Tibial nerve (tissue), 4 donors: Measurements from ENCODE around the gene ZNF674. TPM values are rescaled to one million over a fixed set of nuclear protein-coding genes. Genes with fewer than 3 reads are reported as not detected.

Experiments used
- DNase-seq, 2 donors: peaks; one replicate each; pipeline ENCODE4 v3.0.0-alpha.2; 2019; ENCODE audit warnings: low spot score in 2 of 2
- H3K27ac ChIP-seq, 4 donors: fragments of 200-600 bp; sonication (generic) in 3 of 4; one replicate each; pipeline ENCODE4 v1.5.1; 2017 to 2019; ENCODE audit warnings: mild to moderate bottlenecking in 1 of 4
- H3K27me3 ChIP-seq, 2 donors: fragments of 200-600 bp; sonication (generic) in 1 of 2; one replicate each; pipeline versions ENCODE4 v1.5.1 to v1.6.0; 2017 to 2019
- H3K36me3 ChIP-seq, 3 donors: fragments of 200-600 bp; sonication (generic); one replicate each; pipeline ENCODE4 v1.5.1; 2018 to 2019
- H3K4me1 ChIP-seq, 4 donors: fragments of 200-600 bp; sonication (generic) in 3 of 4; one replicate each; pipeline ENCODE4 v1.5.1; 2017 to 2019
- H3K4me3 ChIP-seq, 4 donors: fragments of 200-600 bp; sonication (generic) in 3 of 4; one replicate each; pipeline ENCODE4 v1.5.1; 2017 to 2019; ENCODE audit warnings: mild to moderate bottlenecking in 1 of 4, moderate library complexity in 1 of 4
- H3K9me3 ChIP-seq, 4 donors: fragments of 200-600 bp; sonication (generic) in 3 of 4; one replicate each; pipeline ENCODE4 v1.5.1; 2017 to 2019
- CTCF ChIP-seq, 5 experiments: fragments of 200-600 bp in 3 of 5; fragments of 450-650 bp in 2 of 5; sonication (generic) in 3 of 5; IDR thresholded peaks; one replicate each; pipeline ENCODE4 v1.5.1; 2016 to 2019; ENCODE audit warnings: antibody characterized with exemption in 5 of 5, mild to moderate bottlenecking in 3 of 5, moderate library complexity in 2 of 5
- EP300 ChIP-seq, 2 donors: sonication (generic); formaldehyde crosslinking; IDR thresholded peaks; one replicate each; pipeline ENCODE4 v1.6.1; 2017; ENCODE audit warnings: antibody characterized with exemption in 2 of 2, mild to moderate bottlenecking in 1 of 2
- POLR2A ChIP-seq, 2 donors: fragments of 450-650 bp; IDR thresholded peaks; one replicate each; pipeline ENCODE4 v1.6.1; 2017; ENCODE audit warnings: antibody characterized with exemption in 2 of 2, mild to moderate bottlenecking in 2 of 2, moderate library complexity in 2 of 2
- WGBS, 2 donors: methylation state at CpG; one replicate each; pipeline ENCODE4 v1.1.5; 2018; 5-methylcytosine and 5-hydroxymethylcytosine counted together
- total RNA-seq, 4 donors: library from RNA; depleted of rRNA; stranded (reverse); fragments of >200 nt; gene quantifications; one replicate each; pipeline ENCODE4 v1.1.0, GENCODE V29; 2016

ZNF674 gene
- total RNA-seq = 10 to 100 TPM in 1 of 4 donors, 1 to 10 TPM in 3; 3.1 to 16.2 (median 4.6) TPM

- H3K27ac ChIP-seq = peak within 1 kb of the TSS; percentile 79 to 91 (median 82)
Measured at GRCh38 chrX:46545111-46546005, at the start of gene ZNF674. TSS of gene ZNF674 (minus strand) at chrX:46545421. CDS start at chrX:46542087, 3,334 bp downstream.

GRCh38 chrX:46589977-46590723 lies 44.9 kb upstream of the ZNF674 start:
- 74 to 92% methylated on average over 7 of the region's 7 CpGs for WGBS, 2 donors
- no peak overlapping the region for H3K4me3 ChIP-seq
- H3K36me3 ChIP-seq = no peaks in the 10 kb centered on the region
- no peak overlapping the region for H3K27ac ChIP-seq
- H3K27me3 ChIP-seq = no peaks in the 10 kb centered on the region
- no peaks in the 10 kb centered on the region for H3K9me3 ChIP-seq
- DNase-seq = no peak
- TF ChIP-seq CTCF (IDR thresholded peaks at IDR 0.05) = no peak
- H3K4me1 ChIP-seq = peaks cover 0 to 22% (median 0%) of the 10 kb centered on the region in 4 donors

More at GRCh38 chrX:46545111-46546005, at the start of gene ZNF674:
- Histone ChIP-seq H3K4me1 (peaks cover 0 to 29% (median 10%) of the 10 kb centered on the region in 4 donors), H3K27me3 (no peaks in the 10 kb centered on the region), H3K36me3 (no peaks in the 10 kb centered on the region), H3K9me3 (no peaks in the 10 kb centered on the region), H3K4me3 (peak within 1 kb of the TSS; percentile 44 to 78 (median 61))
- peak; percentile 78 to 83 for DNase-seq
- TF ChIP-seq POLR2A (IDR thresholded peaks at IDR 0.05) (peak; percentile 50 to 67), CTCF (IDR thresholded peaks at IDR 0.05) (peak; percentile 22 to 60 (median 31)), EP300 (IDR thresholded peaks at IDR 0.05) (peak; percentile 34 to 92)
- 0 to 45% methylated on average over 26 to 57 of the region's 57 CpGs for WGBS, 2 donors

- WGBS, 2 donors = 12 to 43% methylated on average over 3 to 4 of the region's 4 CpGs
- Histone ChIP-seq H3K9me3 (no peaks in the 10 kb centered on the region), H3K4me3 (no peak overlapping the region), H3K4me1 (peaks cover 0 to 27% (median 0%) of the 10 kb centered on the region in 4 donors), H3K27ac (peak overlapping the region in 3 of 4 donors; percentile 34 to 49 (median 44)), H3K27me3 (no peaks in the 10 kb centered on the region), H3K36me3 (no peaks in the 10 kb centered on the region)
- TF ChIP-seq EP300 (IDR thresholded peaks at IDR 0.05) = peak in 1 of 2 donors; percentile 27
- no peak for TF ChIP-seq CTCF (IDR thresholded peaks at IDR 0.05)
- DNase-seq = peak; percentile 25 to 70
Measured at GRCh38 chrX:46588263-46588662, 43.0 kb upstream of the ZNF674 start.

DNA sequence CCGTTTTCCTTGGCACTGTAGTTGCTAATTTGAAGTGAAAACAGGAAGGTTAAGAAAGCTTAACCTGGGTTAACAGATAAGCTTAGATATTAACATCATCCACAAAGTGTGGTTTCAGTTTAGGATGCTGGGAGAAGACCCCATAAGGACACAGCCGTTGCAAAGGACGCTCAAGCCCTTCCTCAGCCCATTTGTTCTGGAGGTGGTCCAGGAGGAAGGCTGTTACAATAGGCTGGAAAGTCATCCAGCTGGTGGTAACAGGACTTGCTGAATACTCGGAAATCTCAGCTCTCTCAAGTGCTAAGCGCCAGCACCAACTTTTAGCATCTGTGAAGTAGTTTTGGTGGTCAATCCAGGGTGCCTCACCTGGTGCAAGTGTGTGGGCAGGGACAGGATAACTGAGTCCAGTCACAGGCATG lies 42.5 kb upstream of the ZNF674 start:
- no peak overlapping the region for H3K4me3 ChIP-seq

More for the DNA sequence above, 42.5 kb upstream of the ZNF674 start:
- peak in 1 of 2 donors; percentile 5 for DNase-seq
- Histone ChIP-seq H3K4me1 (peaks cover 0 to 32% (median 0%) of the 10 kb centered on the region in 4 donors), H3K36me3 (no peaks in the 10 kb centered on the region), H3K9me3 (no peaks in the 10 kb centered on the region), H3K27ac (peak overlapping the region in 3 of 4 donors; percentile 34 to 49 (median 44)), H3K27me3 (no peaks in the 10 kb centered on the region)
- TF ChIP-seq CTCF (IDR thresholded peaks at IDR 0.05) (no peak), EP300 (IDR thresholded peaks at IDR 0.05) (no peak), POLR2A (IDR thresholded peaks at IDR 0.05) (no peak)
- WGBS, 2 donors = 24 to 31% methylated on average over 5 of the region's 5 CpGs
